Panc1 (cell line): Measurements from ENCODE around the gene QSER1. TPM values are rescaled to one million over a fixed set of nuclear protein-coding genes. Genes with fewer than 3 reads are reported as not detected.

Experiments
- ATAC-seq: fragments of 200-7000 bp; cut with Tn5 transposase; 2 replicates; pipeline ENCODE4 v1.9.1; 2020; ENCODE audit warnings: mild to moderate bottlenecking, moderate library complexity
- BruUV-seq: library from RNA; stranded (reverse); fragments of 400-500 nt; replicated peaks from 2 replicates; lab custom pipeline; 2021; lab: Mats Ljungman, UMichigan
- CTCF ChIA-PET: fragments of 300-600 bp; sonication (Branson Sonifier 250); formaldehyde crosslinking; loops from one replicate; lab custom pipeline; 2022; ENCODE audit warnings: antibody characterized with exemption; lab: Charles Lee
- POLR2A ChIA-PET: fragments of 300-600 bp; sonication (Branson Sonifier 250); formaldehyde crosslinking; loops from one replicate; lab custom pipeline; 2022; ENCODE audit warnings: antibody characterized with exemption; lab: Charles Lee
- DNase-seq: peaks from one replicate; pipeline ENCODE4 v3.0.0-alpha.2; 2010; ENCODE audit warnings: low read depth, low spot score
- H3K27ac ChIP-seq: 2 replicates; pipeline ENCODE4 v1.5.1; 2011; ENCODE audit warnings: mild to moderate bottlenecking, low read length, inconsistent platforms
- H3K27me3 ChIP-seq: fragments of 200-500 bp; sonication (Bioruptor generic); 2 replicates; pipeline ENCODE4 v1.6.0; 2014; ENCODE audit warnings: low read length, inconsistent platforms; ENCODE audit not compliant: control insufficient read depth, insufficient read depth
- H3K36me3 ChIP-seq: fragments of 200-500 bp; sonication (Bioruptor generic); 2 replicates; pipeline ENCODE4 v1.5.1; 2014; ENCODE audit warnings: inconsistent platforms, mild to moderate bottlenecking, low read length, moderate library complexity; ENCODE audit not compliant: control insufficient read depth, insufficient read depth
- H3K4me1 ChIP-seq: 2 replicates; pipeline ENCODE4 v1.5.1; 2011; ENCODE audit warnings: inconsistent platforms, mild to moderate bottlenecking, low read length, moderate library complexity; ENCODE audit not compliant: control insufficient read depth, insufficient read depth
- H3K4me3 ChIP-seq, 2 experiments: 2 replicates each; pipeline ENCODE4 v1.5.1; 2011 to 2012; ENCODE audit warnings: low read depth in 2 of 2, low read length in 2 of 2, mild to moderate bottlenecking in 2 of 2, inconsistent platforms in 1 of 2, moderate library complexity in 1 of 2
- H3K9me3 ChIP-seq: fragments of 200-500 bp; sonication (Bioruptor generic); 2 replicates; pipeline ENCODE4 v1.5.1; 2014; ENCODE audit warnings: low read depth, mild to moderate bottlenecking, inconsistent platforms, low read length, moderate library complexity; ENCODE audit not compliant: control insufficient read depth, insufficient read depth
- CTCF ChIP-seq: fragments of 450-650 bp; IDR thresholded peaks from 2 replicates; pipeline ENCODE4 v1.5.1; 2017; ENCODE audit warnings: mild to moderate bottlenecking
- POLR2AphosphoS5 ChIP-seq: IDR thresholded peaks from 2 replicates; pipeline ENCODE4 v1.6.1; 2012; ENCODE audit warnings: mild to moderate bottlenecking, low read depth, low read length, moderate library complexity
- REST ChIP-seq, 2 experiments: IDR thresholded peaks; 2 replicates each; pipeline ENCODE4 v1.6.1; 2011 to 2012; ENCODE audit warnings: low read depth in 2 of 2, control low read depth in 1 of 2, low read length in 1 of 2, mild to moderate bottlenecking in 1 of 2, moderate library complexity in 1 of 2; ENCODE audit not compliant: insufficient read depth in 1 of 2
- SIN3A ChIP-seq: IDR thresholded peaks from 2 replicates; pipeline ENCODE4 v1.6.1; 2012; ENCODE audit warnings: low read depth, mild to moderate bottlenecking, low read length, moderate library complexity, borderline replicate concordance; ENCODE audit not compliant: insufficient read depth
- TCF7L2 ChIP-seq: IDR thresholded peaks from 2 replicates; pipeline ENCODE4 v1.6.1; 2011; ENCODE audit warnings: mild to moderate bottlenecking, low read depth, low read length, inconsistent platforms
- in situ Hi-C: cut with HindIII; loops from 2 replicates; pipeline ENCODE4 v1.10.0; 2016; ENCODE audit warnings: low sequenced_read_pairs, low pct_unique_long_range_greater_than_20kb
- intact Hi-C: fragments of 100-400 bp; cut with micrococcal nuclease; formaldehyde crosslinking; loops from one replicate; pipeline ENCODE4 v1.10.0; 2022; ENCODE audit not compliant: unreplicated experiment
- total RNA-seq: library from RNA; stranded (reverse); gene quantifications from one replicate; pipeline ENCODE4 v1.2.1, GENCODE V29; 2021; ENCODE audit not compliant: unreplicated experiment

Gene QSER1
- total RNA-seq, 1 experiment from 2014 or later, result 48.2 TPM

GRCh38 chr11:33016654-33017053, 124.0 kb downstream of the QSER1 start:
- intact Hi-C loops, result no loop called here
- DNase-seq (no peak), ATAC-seq (no peak)
- Histone ChIP-seq H3K4me3 (peak overlapping the region; percentile 65 to 73), H3K4me1 (peaks cover 16% of the 10 kb centered on the region), H3K36me3 (no peaks in the 10 kb centered on the region), H3K27ac (peak overlapping the region; percentile 68), H3K9me3 (no peaks in the 10 kb centered on the region), H3K27me3 (no peaks in the 10 kb centered on the region)
- POLR2A ChIA-PET, result no interaction called here
- CTCF ChIA-PET, result no interaction called here
- no TSS peak for BruUV-seq
- in situ Hi-C loops, result no loop called here
- TF ChIP-seq CTCF (no peak), TCF7L2 (no peak), SIN3A (no peak), REST (IDR thresholded peaks at IDR 0.05; ENCODE audit: insufficient read depth in 1 of 2, low read depth in 2 of 2, low read length in 1 of 2) (no peak), POLR2AphosphoS5 (no peak)

- ChIA-PET CTCF (interaction anchor here (0.6 kb wide), 1 partner anchor 23 kb away, joined by 3 read pairs; no protein-coding TSS in a partner anchor), POLR2A (no interaction called here)
- H3K4me1 ChIP-seq, result peaks cover 16% of the 10 kb centered on the region
- in situ Hi-C loops (no loop called here), intact Hi-C loops (no loop called here)
- TF ChIP-seq POLR2AphosphoS5, result no peak
- no peak for DNase-seq
- ATAC-seq, result no peak
- no peaks in the 10 kb centered on the region for H3K36me3 ChIP-seq
- BruUV-seq, result TSS peak; percentile 69
- H3K27me3 ChIP-seq, result no peaks in the 10 kb centered on the region
- peak overlapping the region; percentile 10 to 65; a peak in 3 of 4 replicates for H3K4me3 ChIP-seq
- H3K27ac ChIP-seq, result peak overlapping the region; percentile 68; the same call in 1 of the 2 replicates
- H3K9me3 ChIP-seq, result no peaks in the 10 kb centered on the region
These were observed 124.9 kb downstream of the QSER1 start for GRCh38 chr11:33017478-33017877.

- DNase-seq (no peak), ATAC-seq (no peak)
- no peaks in the 10 kb centered on the region for H3K27me3 ChIP-seq
- no peak overlapping the region for H3K4me3 ChIP-seq
- H3K27ac ChIP-seq, result 0 out of 2 replicates have a peak overlapping the region, but pooled peaks have one; percentile 13
- no peak for TF ChIP-seq REST (IDR thresholded peaks at IDR 0.05; ENCODE audit: insufficient read depth in 1 of 2, low read depth in 2 of 2, low read length in 1 of 2)
- TF ChIP-seq CTCF, result no peak
- ChIA-PET CTCF (interaction anchor here (0.6 kb wide), 1 partner anchor 24 kb away, joined by 3 read pairs; no protein-coding TSS in a partner anchor), POLR2A (no interaction called here)
- in situ Hi-C loops (no loop called here), intact Hi-C loops (no loop called here)
- H3K36me3 ChIP-seq, result no peaks in the 10 kb centered on the region
- no TSS peak for BruUV-seq
- H3K4me1 ChIP-seq, result peaks cover 16% of the 10 kb centered on the region
- H3K9me3 ChIP-seq, result no peaks in the 10 kb centered on the region
These were observed 125.4 kb downstream of the QSER1 start for GRCh38 chr11:33017965-33018364.
